Uterus (tissue), 2 donors: ENCODE results near the gene PACRG.

Source experiments
- POLR2A ChIP-seq, 2 donors: fragments of 450-650 bp; IDR thresholded peaks; one replicate each; pipeline ENCODE4 v1.6.1; 2016; ENCODE audit warnings: antibody characterized with exemption in 2 of 2, mild to moderate bottlenecking in 1 of 2, moderate library complexity in 1 of 2
- TF ChIP-seq, protein P1 (sequence below), 4 experiments: fragments of 200-600 bp in 2 of 4; fragments of 450-650 bp in 2 of 4; sonication (generic) in 2 of 4; IDR thresholded peaks; one replicate each; pipeline ENCODE4 v1.5.1; 2016 to 2019; ENCODE audit warnings: antibody characterized with exemption in 4 of 4, mild to moderate bottlenecking in 2 of 4, moderate library complexity in 1 of 4

DNA sequence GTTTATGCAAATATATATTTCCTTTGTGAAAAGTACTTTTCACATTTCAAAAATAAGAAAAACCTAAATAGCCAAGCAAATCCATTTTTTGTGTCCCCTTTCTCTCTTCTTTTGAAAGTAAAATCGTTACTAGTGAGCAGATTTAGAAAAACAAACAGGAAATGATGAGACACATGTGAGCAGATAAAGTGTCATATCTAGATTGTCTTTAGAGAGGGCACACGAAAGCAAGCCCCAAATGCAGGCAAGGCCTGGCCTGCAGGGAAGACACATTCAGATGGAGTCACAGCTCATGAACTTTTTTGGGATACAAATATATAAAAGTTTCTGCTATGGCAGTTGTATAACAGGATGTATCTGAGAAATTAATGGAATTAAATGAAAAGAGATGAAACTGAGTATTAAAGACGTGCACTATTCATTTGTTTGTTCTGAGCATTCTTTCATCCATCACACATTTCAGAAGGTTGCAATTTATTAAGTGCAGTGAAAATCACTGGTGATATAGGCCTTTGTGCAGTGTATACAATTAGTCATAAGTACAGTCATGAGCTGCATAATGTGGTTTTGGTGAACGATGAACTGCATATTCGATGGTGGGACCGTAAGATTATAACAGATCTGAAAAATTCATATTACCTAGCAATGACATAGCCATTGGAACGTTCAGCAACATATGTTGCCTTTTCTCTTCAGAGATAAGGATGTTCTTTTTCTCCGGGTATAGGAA, 101.4 kb downstream of the PACRG start:
- TF ChIP-seq, protein P1, sequence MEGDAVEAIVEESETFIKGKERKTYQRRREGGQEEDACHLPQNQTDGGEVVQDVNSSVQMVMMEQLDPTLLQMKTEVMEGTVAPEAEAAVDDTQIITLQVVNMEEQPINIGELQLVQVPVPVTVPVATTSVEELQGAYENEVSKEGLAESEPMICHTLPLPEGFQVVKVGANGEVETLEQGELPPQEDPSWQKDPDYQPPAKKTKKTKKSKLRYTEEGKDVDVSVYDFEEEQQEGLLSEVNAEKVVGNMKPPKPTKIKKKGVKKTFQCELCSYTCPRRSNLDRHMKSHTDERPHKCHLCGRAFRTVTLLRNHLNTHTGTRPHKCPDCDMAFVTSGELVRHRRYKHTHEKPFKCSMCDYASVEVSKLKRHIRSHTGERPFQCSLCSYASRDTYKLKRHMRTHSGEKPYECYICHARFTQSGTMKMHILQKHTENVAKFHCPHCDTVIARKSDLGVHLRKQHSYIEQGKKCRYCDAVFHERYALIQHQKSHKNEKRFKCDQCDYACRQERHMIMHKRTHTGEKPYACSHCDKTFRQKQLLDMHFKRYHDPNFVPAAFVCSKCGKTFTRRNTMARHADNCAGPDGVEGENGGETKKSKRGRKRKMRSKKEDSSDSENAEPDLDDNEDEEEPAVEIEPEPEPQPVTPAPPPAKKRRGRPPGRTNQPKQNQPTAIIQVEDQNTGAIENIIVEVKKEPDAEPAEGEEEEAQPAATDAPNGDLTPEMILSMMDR (IDR thresholded peaks at IDR 0.05), result no peak
- TF ChIP-seq POLR2A (IDR thresholded peaks at IDR 0.05), result no peak
